K562 (cell line): Measurements from ENCODE around the gene SMAD7. TPM values are rescaled to one million over a fixed set of nuclear protein-coding genes. Genes with fewer than 3 reads are reported as not detected.

ENCODE experiments used
- ARNT ChIP-seq, 2 experiments: fragments of 450-650 bp; IDR thresholded peaks; 2 replicates each; pipeline ENCODE4 v1.6.1; 2016; ENCODE audit warnings: mild to moderate bottlenecking in 1 of 2
- BCOR ChIP-seq: fragments of 450-650 bp; IDR thresholded peaks from 2 replicates; pipeline ENCODE4 v1.6.1; 2016
- CTCFL ChIP-seq: IDR thresholded peaks from 2 replicates; pipeline ENCODE4 v1.6.1; 2011; ENCODE audit warnings: borderline replicate concordance, low read depth, mild to moderate bottlenecking, moderate library complexity, low read length; ENCODE audit not compliant: insufficient read depth, poor library complexity, severe bottlenecking
- FOXJ2 ChIP-seq: fragments of 200-800 bp; sonication (Bioruptor generic); IDR thresholded peaks from 2 replicates; pipeline ENCODE4 v1.6.1; 2016; ENCODE audit warnings: missing genetic modification characterization, missing compliant biosample characterization
- NR2C2 ChIP-seq, 2 experiments: fragments of 200-800 bp in 1 of 2; sonication (Bioruptor generic) in 1 of 2; sonication (generic) in 1 of 2; formaldehyde crosslinking in 1 of 2; IDR thresholded peaks; 2 replicates each; pipeline versions ENCODE4 v1.6.1 to v1.8.0; 2016 to 2022; ENCODE audit warnings: mild to moderate bottlenecking in 1 of 2, missing compliant biosample characterization in 1 of 2, missing genetic modification characterization in 1 of 2, missing genetic modification reagents in 1 of 2
- PATZ1 ChIP-seq: fragments of 250-450 bp; sonication (Bioruptor Pico); IDR thresholded peaks from 2 replicates; pipeline ENCODE4 v1.5.0; 2020; ENCODE audit warnings: mild to moderate bottlenecking, borderline replicate concordance
- RBM14 ChIP-seq: fragments of 200-400 bp; formaldehyde crosslinking; IDR thresholded peaks from 2 replicates; pipeline ENCODE4 v1.6.1; 2018; ENCODE audit warnings: low read depth, mild to moderate bottlenecking, low read length, moderate library complexity, borderline replicate concordance; ENCODE audit not compliant: insufficient read depth
- RBM25 ChIP-seq: fragments of 200-400 bp; formaldehyde crosslinking; IDR thresholded peaks from 2 replicates; pipeline ENCODE4 v1.6.1; 2018; ENCODE audit warnings: low read length, low read depth, moderate library complexity; ENCODE audit not compliant: severe bottlenecking
- SMARCA4 ChIP-seq: fragments of 450-650 bp; IDR thresholded peaks from 2 replicates; pipeline ENCODE4 v1.6.1; 2016
- ZBTB9 ChIP-seq: fragments of 450-650 bp; formaldehyde crosslinking; IDR thresholded peaks from 2 replicates; pipeline ENCODE4 v1.4.0; 2020; ENCODE audit warnings: mild to moderate bottlenecking, moderate library complexity
- ZFP91 ChIP-seq: sonication (generic); formaldehyde crosslinking; IDR thresholded peaks from 2 replicates; pipeline ENCODE4 v1.8.0; 2022; ENCODE audit warnings: mild to moderate bottlenecking, missing genetic modification reagents
- ZNF143 ChIP-seq: sonication (generic); formaldehyde crosslinking; IDR thresholded peaks from 2 replicates; pipeline ENCODE4 v1.9.0; 2022; ENCODE audit warnings: mild to moderate bottlenecking, missing genetic modification reagents
- ZNF436 ChIP-seq: fragments of 250-450, 450-650 bp; sonication (Bioruptor Pico); formaldehyde crosslinking; IDR thresholded peaks from 2 replicates; pipeline ENCODE4 v1.7.0; 2020; ENCODE audit warnings: mild to moderate bottlenecking
- polyA plus RNA-seq, 8 experiments: library from polyadenylated mRNA; depleted of rRNA in 4 of 8; stranded (reverse) in 5 of 8; unstranded in 3 of 8; fragments of >200 nt; fragmentation: Nextera tagmentation in 2 of 8; fragmentation: Illumina TruSeq in 1 of 8; extraction: Ambion mirVana in 2 of 8; extraction: Trizol in 1 of 8; gene quantifications; 2 replicates each; pipeline versions ENCODE4 v1.2.1 to v1.2.3, GENCODE V29; 2011 to 2014; ENCODE audit warnings: inconsistent platforms in 1 of 8, missing spikeins in 1 of 8
- total RNA-seq, 7 experiments: library from RNA; depleted of rRNA in 6 of 7; stranded (reverse); fragments of >200 nt in 6 of 7; fragmentation: Illumina TruSeq in 2 of 7; extraction: Trizol in 2 of 7; gene quantifications; 2 replicates each; pipeline versions ENCODE4 v1.2.1 to v1.2.3, GENCODE V29; 2011 to 2021; ENCODE audit warnings: low replicate concordance in 1 of 7
- TF ChIP-seq, protein P1 (sequence below): fragments of 250-450 bp; sonication (Bioruptor Pico); IDR thresholded peaks from 2 replicates; pipeline ENCODE4 v1.8.0; 2022; ENCODE audit warnings: moderate library complexity, mild to moderate bottlenecking, inconsistent platforms
- TF ChIP-seq, protein P2 (sequence below): fragments of 200-800 bp; sonication (Bioruptor generic); IDR thresholded peaks from 2 replicates; pipeline ENCODE4 v1.6.1; 2017; ENCODE audit warnings: missing genetic modification characterization, missing compliant biosample characterization

Gene SMAD7
- total and polyA plus RNA-seq, 9 of the 15 experiments (the other 6 are each of a cell fraction or from before 2014, with no cell fraction given): 0.13 to 3.0 (median 1.6) TPM

DNA sequence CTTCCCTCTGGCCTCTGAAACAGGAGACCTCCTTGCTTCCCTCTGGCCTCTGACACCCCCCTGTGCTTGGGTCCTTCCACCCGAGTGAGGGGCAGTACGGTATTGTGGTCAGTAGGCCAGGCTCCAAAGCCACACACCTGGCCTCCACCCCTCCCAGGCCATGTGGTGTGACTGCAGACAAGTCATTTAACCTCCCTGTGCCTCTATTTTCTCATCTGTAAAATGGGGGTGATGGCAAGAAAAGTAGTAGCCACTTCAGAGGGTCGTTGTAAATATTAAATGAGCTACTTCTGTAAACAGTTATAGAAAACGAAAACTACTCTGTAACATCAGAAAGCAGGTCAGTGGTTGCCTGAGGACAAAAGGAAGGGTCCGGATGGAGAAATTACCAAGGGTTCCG lies 74.2 kb downstream of the SMAD7 start (continued):
- TF ChIP-seq NR2C2 (CRISPR knock-in tag; IDR thresholded peaks at IDR 0.05) (no peak), NR2C2 (tag; IDR thresholded peaks at IDR 0.05) (no peak), SMARCA4 (no peak), ZNF436 (no peak), RBM25 (peak; percentile 77), ZFP91 (no peak), FOXJ2 (no peak), CTCFL (no peak), ZNF143 (CRISPR knock-in tag) (no peak), ARNT (IDR thresholded peaks at IDR 0.05) (no peak), PATZ1 (CRISPR knock-in tag) (no peak), RBM14 (no peak), BCOR (peak; percentile 84), ZBTB9 (CRISPR knock-in tag) (no peak)
- TF ChIP-seq, protein P1, sequence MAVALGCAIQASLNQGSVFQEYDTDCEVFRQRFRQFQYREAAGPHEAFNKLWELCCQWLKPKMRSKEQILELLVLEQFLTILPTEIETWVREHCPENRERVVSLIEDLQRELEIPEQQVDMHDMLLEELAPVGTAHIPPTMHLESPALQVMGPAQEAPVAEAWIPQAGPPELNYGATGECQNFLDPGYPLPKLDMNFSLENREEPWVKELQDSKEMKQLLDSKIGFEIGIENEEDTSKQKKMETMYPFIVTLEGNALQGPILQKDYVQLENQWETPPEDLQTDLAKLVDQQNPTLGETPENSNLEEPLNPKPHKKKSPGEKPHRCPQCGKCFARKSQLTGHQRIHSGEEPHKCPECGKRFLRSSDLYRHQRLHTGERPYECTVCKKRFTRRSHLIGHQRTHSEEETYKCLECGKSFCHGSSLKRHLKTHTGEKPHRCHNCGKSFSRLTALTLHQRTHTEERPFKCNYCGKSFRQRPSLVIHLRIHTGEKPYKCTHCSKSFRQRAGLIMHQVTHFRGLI: no peak
- TF ChIP-seq, protein P2, sequence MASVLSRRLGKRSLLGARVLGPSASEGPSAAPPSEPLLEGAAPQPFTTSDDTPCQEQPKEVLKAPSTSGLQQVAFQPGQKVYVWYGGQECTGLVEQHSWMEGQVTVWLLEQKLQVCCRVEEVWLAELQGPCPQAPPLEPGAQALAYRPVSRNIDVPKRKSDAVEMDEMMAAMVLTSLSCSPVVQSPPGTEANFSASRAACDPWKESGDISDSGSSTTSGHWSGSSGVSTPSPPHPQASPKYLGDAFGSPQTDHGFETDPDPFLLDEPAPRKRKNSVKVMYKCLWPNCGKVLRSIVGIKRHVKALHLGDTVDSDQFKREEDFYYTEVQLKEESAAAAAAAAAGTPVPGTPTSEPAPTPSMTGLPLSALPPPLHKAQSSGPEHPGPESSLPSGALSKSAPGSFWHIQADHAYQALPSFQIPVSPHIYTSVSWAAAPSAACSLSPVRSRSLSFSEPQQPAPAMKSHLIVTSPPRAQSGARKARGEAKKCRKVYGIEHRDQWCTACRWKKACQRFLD (CRISPR knock-in tag): no peak
